GM13976 (cell line): ENCODE results near the gene PIGX.
"Not testable (repeated sequence)": the region's sequence is repeated elsewhere in the genome, so short reads cannot be mapped to it uniquely, and the experiment has no call there.

Experiments used
- DNase-seq: peaks from one replicate; pipeline ENCODE4 v3.0.0; 2012; ENCODE audit warnings: low spot score
- in situ Hi-C: fragments of 300-500 bp; cut with MboI; formaldehyde crosslinking; loops from one replicate; pipeline ENCODE4 v1.12.0; 2022; ENCODE audit warnings: low sequenced_read_pairs, mixed read lengths, inconsistent platforms; ENCODE audit not compliant: unreplicated experiment
- TF ChIP-seq, protein P1 (sequence below): IDR thresholded peaks from 2 replicates; pipeline ENCODE4 v1.5.1; 2012; ENCODE audit warnings: borderline replicate concordance, mild to moderate bottlenecking; ENCODE audit not compliant: insufficient read depth; ENCODE audit errors: extremely low read depth, missing control alignments, control extremely low read depth

PIGX gene

DNA sequence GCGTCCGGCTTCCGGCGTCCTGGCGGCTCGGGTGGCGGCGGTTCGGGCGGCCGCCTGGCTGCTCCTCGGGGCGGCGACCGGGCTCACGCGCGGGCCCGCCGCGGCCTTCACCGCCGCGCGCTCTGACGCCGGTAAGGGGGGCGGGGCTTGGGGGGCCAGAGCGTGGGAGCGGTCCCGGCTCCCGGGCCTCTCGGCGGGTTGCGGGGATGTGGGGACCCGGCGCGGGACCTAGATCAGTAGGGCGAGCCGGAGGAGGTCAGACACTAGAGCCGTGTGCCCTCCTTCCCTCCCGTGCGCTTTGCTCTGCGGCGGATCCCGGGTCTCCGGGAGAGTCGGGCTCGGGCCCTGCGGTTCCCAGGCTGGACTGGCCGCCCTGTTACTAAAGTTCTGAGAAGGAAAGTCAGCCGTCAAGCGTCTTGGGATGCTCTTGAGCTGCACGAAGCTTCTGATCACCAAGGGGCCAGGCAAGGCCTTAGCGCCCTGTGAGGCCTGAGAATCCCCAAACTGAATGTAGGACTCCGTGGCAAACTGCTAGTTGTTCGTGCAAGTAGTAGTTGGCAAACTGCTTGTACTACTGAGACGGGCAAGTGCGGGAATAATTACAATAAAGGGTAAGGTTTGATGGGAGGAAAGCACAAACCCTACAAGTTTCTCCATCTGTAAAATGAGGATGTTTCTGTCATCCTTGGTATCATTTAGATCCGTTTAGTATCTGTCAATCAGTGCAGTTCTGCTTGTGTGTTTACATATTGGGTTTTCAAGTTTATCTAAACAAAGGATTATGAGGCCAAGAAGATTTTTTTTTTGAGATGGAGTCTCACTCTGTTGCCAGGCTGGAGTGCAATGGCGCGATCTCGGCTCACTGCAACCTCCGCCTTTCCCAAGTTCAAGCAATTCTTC, 587 bp downstream of the PIGX start:
- TF ChIP-seq, protein P1, sequence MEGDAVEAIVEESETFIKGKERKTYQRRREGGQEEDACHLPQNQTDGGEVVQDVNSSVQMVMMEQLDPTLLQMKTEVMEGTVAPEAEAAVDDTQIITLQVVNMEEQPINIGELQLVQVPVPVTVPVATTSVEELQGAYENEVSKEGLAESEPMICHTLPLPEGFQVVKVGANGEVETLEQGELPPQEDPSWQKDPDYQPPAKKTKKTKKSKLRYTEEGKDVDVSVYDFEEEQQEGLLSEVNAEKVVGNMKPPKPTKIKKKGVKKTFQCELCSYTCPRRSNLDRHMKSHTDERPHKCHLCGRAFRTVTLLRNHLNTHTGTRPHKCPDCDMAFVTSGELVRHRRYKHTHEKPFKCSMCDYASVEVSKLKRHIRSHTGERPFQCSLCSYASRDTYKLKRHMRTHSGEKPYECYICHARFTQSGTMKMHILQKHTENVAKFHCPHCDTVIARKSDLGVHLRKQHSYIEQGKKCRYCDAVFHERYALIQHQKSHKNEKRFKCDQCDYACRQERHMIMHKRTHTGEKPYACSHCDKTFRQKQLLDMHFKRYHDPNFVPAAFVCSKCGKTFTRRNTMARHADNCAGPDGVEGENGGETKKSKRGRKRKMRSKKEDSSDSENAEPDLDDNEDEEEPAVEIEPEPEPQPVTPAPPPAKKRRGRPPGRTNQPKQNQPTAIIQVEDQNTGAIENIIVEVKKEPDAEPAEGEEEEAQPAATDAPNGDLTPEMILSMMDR, result no peak
- in situ Hi-C loops, result no loop called here
- DNase-seq, result no peak

GRCh38 chr3:196717162-196717561, 5.0 kb downstream of the PIGX start:
- DNase-seq, in situ Hi-C loops: not testable (repeated sequence)

- in situ Hi-C loops, result no loop called here
- DNase-seq, result no peak
- TF ChIP-seq, protein P1, result no peak
These were observed 8.9 kb downstream of the PIGX start for GRCh38 chr3:196721097-196721496.

GRCh38 chr3:196726788-196727675, 14.9 kb downstream of the PIGX start:
- in situ Hi-C loops, result no loop called here
- TF ChIP-seq, protein P1, result no peak
- peak; percentile 28 for DNase-seq

GRCh38 chr3:196735751-196736150, 23.6 kb downstream of the PIGX start:
- no peak for DNase-seq
- in situ Hi-C loops, result no loop called here
- TF ChIP-seq, protein P1, result no peak

DNA sequence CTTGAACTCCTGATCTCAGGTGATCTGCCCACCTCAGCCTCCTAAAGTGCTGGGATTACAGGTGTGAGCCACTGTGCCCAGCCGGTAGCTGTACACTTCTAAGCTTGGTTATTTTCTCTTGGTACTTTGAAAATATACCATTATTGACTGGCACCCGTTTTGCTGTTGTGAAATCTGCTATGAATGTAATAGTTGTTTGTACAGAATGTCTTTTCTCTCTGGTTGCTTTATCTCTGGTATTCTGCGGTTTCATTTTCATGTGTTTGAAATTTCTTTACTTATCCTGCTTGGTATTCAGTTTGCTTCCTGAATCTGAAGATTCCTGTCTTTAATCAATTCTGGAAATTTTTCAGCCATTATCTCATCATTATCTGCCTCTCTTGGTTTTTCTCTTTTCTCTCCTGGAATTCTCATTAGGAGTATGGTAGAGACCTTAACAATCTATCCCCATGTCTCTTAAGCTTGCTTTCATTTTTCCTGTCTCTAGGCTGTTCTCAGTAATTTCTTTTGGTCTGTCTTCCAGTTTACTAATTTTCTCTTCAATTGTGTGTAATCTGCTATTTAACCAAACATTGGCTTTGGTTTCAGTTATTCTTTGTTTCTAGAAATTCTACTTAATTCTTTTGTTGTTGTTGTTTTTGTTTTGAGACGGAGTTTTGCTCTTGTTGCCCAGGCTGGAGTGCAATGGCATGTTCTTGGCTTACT, 24.6 kb downstream of the PIGX start:
- TF ChIP-seq, protein P1, result no peak
- in situ Hi-C loops, result no loop called here

More for the DNA sequence above, 24.6 kb downstream of the PIGX start:
- DNase-seq, result no peak
